Osteocyte (in vitro differentiated cells): Measurements from ENCODE around the gene RIN3. TPM values are rescaled to one million over a fixed set of nuclear protein-coding genes. Genes with fewer than 3 reads are reported as not detected.

Experiments used
- DNase-seq: peaks from one replicate; pipeline ENCODE4 v3.0.0; 2021; ENCODE audit warnings: mixed read lengths; ENCODE audit not compliant: unreplicated experiment; ENCODE audit errors: extremely low spot score
- H3K27ac Mint-ChIP-seq: one replicate; pipeline ENCODE4 v1.8.0; 2021; ENCODE audit warnings: mild to moderate bottlenecking, mixed read lengths; ENCODE audit not compliant: unreplicated experiment
- H3K27me3 Mint-ChIP-seq: one replicate; pipeline ENCODE4 v1.8.0; 2021; ENCODE audit warnings: mixed read lengths; ENCODE audit not compliant: unreplicated experiment
- H3K36me3 Mint-ChIP-seq: one replicate; pipeline ENCODE4 v1.8.0; 2021; ENCODE audit warnings: mixed read lengths; ENCODE audit not compliant: unreplicated experiment
- H3K4me1 Mint-ChIP-seq: one replicate; pipeline ENCODE4 v1.8.0; 2021; ENCODE audit warnings: mixed read lengths; ENCODE audit not compliant: unreplicated experiment
- H3K4me3 Mint-ChIP-seq: one replicate; pipeline ENCODE4 v1.8.0; 2021; ENCODE audit warnings: mild to moderate bottlenecking, moderate library complexity, mixed read lengths; ENCODE audit not compliant: unreplicated experiment
- H3K9me3 Mint-ChIP-seq: one replicate; pipeline ENCODE4 v1.8.0; 2021; ENCODE audit warnings: mixed read lengths; ENCODE audit not compliant: unreplicated experiment
- total RNA-seq: library from RNA; stranded (reverse); gene quantifications from 2 replicates; pipeline ENCODE4 v1.2.1, GENCODE V29; 2021
- TF ChIP-seq, protein P1 (sequence below): fragments of 200-600 bp; sonication (generic); IDR thresholded peaks from 2 replicates; pipeline ENCODE4 v1.5.0; 2021; ENCODE audit warnings: antibody characterized with exemption, mild to moderate bottlenecking, moderate library complexity

Gene RIN3
- total RNA-seq, 1 donor from 2014 or later: 26.7 TPM

DNA sequence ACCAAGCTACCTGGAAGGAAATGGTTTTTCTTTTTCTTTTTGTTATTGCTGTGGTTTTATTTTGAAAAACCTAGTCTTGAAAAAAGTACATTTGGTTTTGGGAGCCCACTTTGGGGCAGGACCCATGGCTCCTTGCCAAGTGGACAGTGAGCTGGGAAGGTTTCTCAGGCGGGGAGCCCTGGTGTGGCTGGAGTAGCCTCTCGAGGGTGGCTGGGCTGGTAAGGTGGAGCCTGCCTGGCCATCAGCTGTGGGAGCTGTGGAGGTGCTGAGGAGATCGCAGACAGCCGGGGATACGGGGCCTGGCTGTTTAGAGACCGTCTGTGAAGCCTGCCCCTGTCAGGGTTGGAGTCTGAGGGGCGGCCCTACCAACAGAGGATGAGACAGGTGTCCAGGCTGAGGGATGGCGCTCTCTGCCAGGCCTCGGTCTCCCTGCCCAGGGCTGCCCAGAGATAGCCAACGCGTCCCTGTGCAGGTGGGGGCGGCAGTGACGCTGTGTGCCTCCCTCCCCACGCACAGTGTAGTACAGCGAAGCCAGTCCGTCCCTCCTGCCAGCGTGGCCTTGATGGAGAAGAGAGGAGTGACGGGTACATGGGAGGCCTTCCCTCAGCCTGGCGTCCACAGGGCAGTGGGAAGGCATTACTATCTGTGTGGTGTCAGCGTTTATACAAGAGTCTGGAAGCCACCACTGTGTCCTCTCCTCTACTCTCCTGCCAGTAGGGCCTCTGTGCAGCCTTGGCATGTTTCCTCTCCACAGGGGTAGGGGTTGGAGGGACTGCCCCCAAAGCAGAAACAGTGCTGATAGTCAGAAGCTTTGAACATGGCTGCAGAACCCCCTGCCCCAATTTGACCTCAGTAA is 5.9 kb downstream of the RIN3 start:
- peaks cover 16% of the 10 kb centered on the region for H3K4me1 Mint-ChIP-seq
- H3K27me3 Mint-ChIP-seq: no peaks in the 10 kb centered on the region
- TF ChIP-seq, protein P1, sequence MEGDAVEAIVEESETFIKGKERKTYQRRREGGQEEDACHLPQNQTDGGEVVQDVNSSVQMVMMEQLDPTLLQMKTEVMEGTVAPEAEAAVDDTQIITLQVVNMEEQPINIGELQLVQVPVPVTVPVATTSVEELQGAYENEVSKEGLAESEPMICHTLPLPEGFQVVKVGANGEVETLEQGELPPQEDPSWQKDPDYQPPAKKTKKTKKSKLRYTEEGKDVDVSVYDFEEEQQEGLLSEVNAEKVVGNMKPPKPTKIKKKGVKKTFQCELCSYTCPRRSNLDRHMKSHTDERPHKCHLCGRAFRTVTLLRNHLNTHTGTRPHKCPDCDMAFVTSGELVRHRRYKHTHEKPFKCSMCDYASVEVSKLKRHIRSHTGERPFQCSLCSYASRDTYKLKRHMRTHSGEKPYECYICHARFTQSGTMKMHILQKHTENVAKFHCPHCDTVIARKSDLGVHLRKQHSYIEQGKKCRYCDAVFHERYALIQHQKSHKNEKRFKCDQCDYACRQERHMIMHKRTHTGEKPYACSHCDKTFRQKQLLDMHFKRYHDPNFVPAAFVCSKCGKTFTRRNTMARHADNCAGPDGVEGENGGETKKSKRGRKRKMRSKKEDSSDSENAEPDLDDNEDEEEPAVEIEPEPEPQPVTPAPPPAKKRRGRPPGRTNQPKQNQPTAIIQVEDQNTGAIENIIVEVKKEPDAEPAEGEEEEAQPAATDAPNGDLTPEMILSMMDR: no peak
- H3K36me3 Mint-ChIP-seq: peaks cover 3% of the 10 kb centered on the region
- no peak for DNase-seq
- no peaks in the 10 kb centered on the region for H3K9me3 Mint-ChIP-seq
- no peak overlapping the region for H3K27ac Mint-ChIP-seq
- H3K4me3 Mint-ChIP-seq: no peak overlapping the region

DNA sequence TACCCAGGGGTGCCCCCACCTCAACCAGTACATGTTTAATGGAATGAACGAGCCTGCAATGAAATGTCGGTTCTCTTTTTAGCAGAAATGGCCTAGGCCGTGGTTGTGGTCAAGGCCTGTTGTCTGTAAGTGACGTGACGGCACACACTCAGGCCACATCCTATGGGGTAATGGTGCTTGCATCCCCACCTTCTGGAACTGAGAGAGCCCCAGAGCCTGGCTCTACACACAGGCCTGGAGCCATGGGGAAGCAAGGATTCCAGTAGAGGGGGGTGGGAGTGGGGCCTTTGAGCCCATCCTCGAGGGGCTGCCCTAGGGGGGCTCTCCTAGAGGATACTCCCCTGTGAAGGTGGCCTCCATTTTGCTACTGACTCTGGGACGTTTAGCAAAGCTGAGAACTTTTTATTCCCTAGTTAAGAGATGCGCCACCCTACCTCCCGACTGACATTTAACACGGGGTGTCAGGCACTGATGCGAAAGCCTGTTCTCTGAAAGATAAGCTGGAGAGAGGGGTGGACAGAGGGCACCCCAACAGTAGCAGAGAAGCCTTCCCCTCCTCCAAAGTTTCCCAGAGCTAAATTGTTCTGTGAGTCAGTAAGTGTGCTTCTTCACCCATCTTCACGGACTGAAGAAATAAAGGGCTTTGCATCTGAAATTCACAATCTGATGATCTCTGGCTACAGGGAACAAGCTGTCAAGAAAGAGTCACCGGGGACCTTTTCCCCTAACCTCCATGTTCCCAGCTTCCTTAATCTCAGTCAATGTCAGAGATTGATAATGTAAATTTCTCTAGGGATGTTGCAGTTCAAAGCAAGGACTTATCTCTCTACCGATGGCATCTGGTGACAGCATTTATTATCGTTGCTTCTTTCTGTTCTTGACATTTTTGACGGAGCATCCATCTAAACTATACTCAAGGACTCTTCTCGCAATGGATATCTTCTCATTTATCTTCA is 6.8 kb downstream of the RIN3 start:
- Mint-ChIP-seq H3K4me1 (peaks cover 12% of the 10 kb centered on the region), H3K4me3 (no peak overlapping the region), H3K36me3 (peaks cover 3% of the 10 kb centered on the region), H3K27ac (no peak overlapping the region), H3K27me3 (no peaks in the 10 kb centered on the region), H3K9me3 (no peaks in the 10 kb centered on the region)
- TF ChIP-seq, protein P1: no peak
- DNase-seq: no peak

DNA sequence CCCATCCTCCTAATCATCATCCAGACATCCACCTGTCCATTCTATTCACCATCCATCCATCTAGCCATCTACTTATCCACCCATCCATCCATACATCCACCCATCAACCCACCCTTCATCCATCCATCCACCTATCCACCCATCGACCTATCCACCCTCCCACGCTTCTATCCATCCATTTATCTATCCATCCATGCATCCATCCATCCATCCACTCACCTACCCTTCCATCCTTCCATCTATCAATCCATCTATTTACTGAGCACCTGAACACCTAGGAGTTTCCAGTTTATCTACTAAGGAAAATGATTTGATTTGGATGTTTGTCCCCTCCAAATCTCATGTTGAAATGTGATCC is 7.5 kb downstream of the RIN3 start:
- DNase-seq: no peak
- no peak overlapping the region for H3K4me3 Mint-ChIP-seq
- H3K36me3 Mint-ChIP-seq: peaks cover 3% of the 10 kb centered on the region
- H3K27ac Mint-ChIP-seq: no peak overlapping the region
- H3K9me3 Mint-ChIP-seq: no peaks in the 10 kb centered on the region
- peaks cover 8% of the 10 kb centered on the region for H3K4me1 Mint-ChIP-seq
- H3K27me3 Mint-ChIP-seq: no peaks in the 10 kb centered on the region
- TF ChIP-seq, protein P1: no peak

- no peaks in the 10 kb centered on the region for H3K9me3 Mint-ChIP-seq
- no peak overlapping the region for H3K4me3 Mint-ChIP-seq
- TF ChIP-seq, protein P1: no peak
- no peak overlapping the region for H3K27ac Mint-ChIP-seq
- DNase-seq: no peak
- no peaks in the 10 kb centered on the region for H3K27me3 Mint-ChIP-seq
- H3K36me3 Mint-ChIP-seq: no peaks in the 10 kb centered on the region
- peaks cover 4% of the 10 kb centered on the region for H3K4me1 Mint-ChIP-seq
These were observed 10.2 kb downstream of the RIN3 start for GRCh38 chr14:92523752-92524151.
